GM12873 (cell line): ENCODE data around the gene ANKS3.

ENCODE experiments used
- TF ChIP-seq, protein P1 (sequence below): IDR thresholded peaks from 2 replicates; pipeline ENCODE4 v1.5.1; 2012; ENCODE audit warnings: low read depth, mild to moderate bottlenecking, moderate library complexity, low read length, control low read depth; ENCODE audit not compliant: insufficient read depth; ENCODE audit errors: missing control alignments

Gene ANKS3

DNA sequence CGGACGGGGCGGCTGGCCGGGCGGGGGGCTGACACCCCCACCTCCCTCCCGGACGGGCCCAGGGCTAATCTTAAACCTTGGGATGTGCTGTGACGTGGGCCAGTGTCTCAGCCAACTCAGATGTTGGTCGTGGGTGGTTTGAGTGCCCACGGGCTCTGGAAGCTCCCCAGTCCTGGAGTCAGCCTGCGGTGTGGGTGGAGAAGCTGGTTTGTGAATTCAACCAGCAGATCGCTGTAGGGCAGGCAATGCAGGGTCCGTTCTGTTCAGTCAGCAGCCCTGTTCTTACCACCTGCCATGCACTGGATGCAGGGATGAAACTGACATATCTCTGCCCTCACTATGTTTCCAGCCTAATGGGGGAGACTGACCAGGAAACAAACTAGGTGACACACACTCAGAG lies 40.9 kb upstream of the ANKS3 start:
- TF ChIP-seq, protein P1, sequence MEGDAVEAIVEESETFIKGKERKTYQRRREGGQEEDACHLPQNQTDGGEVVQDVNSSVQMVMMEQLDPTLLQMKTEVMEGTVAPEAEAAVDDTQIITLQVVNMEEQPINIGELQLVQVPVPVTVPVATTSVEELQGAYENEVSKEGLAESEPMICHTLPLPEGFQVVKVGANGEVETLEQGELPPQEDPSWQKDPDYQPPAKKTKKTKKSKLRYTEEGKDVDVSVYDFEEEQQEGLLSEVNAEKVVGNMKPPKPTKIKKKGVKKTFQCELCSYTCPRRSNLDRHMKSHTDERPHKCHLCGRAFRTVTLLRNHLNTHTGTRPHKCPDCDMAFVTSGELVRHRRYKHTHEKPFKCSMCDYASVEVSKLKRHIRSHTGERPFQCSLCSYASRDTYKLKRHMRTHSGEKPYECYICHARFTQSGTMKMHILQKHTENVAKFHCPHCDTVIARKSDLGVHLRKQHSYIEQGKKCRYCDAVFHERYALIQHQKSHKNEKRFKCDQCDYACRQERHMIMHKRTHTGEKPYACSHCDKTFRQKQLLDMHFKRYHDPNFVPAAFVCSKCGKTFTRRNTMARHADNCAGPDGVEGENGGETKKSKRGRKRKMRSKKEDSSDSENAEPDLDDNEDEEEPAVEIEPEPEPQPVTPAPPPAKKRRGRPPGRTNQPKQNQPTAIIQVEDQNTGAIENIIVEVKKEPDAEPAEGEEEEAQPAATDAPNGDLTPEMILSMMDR, result no peak

DNA sequence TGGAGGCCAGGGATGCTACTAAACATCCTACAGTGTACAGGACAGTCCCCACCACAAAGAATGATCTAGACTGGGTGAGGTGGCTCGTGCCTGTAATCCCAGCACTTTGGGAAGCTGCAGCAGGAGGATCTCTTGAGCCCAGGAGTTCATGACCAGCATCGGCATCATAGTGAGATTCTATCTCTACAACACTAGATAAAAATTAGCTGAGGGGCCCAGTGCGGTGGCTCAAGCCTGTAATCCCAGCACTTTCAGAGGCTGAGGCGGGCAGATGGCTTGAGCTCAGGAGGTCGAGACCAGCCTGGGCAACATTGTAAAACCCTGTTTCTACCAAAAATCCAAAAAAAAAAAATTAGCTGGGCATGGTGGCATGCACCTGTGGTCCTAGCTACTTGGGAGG lies 38.3 kb upstream of the ANKS3 start:
- TF ChIP-seq, protein P1, result no peak

DNA sequence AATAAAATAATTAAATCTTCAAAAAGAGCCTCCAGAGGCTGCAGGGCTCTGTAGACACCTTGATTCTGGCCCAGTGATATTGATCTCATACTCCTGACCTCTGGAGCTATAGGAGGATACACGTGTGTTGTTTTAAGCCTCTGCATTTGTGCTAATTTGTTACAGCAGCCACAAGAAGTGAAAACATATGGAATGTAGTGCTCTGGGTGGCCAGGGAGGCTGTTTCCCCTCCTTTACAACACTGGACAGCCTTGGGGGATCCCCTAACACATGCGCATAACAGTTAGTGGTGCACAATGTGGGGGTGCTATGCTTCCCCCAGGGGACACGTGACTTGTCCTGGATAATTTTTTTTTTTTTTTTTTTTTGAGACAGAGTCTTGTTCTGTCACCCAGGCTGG lies 37.6 kb upstream of the ANKS3 start:
- TF ChIP-seq, protein P1, result no peak

DNA sequence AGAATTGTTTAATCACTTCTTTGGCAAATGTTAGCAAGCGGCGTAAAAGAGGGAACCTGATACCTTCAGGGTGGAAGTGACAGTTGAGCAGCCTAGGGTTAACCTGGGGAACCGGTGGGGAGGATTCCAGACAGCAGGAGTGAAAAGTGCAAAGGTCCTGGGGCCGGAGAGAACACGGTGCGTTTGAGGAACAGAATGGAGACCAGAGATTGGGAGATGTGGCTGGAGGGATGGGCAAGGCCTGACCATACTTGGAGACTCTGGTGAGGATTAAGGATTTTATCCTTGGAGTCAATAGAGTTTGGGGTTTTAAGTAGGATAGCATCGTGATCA lies 35.2 kb upstream of the ANKS3 start:
- TF ChIP-seq, protein P1, result no peak

DNA sequence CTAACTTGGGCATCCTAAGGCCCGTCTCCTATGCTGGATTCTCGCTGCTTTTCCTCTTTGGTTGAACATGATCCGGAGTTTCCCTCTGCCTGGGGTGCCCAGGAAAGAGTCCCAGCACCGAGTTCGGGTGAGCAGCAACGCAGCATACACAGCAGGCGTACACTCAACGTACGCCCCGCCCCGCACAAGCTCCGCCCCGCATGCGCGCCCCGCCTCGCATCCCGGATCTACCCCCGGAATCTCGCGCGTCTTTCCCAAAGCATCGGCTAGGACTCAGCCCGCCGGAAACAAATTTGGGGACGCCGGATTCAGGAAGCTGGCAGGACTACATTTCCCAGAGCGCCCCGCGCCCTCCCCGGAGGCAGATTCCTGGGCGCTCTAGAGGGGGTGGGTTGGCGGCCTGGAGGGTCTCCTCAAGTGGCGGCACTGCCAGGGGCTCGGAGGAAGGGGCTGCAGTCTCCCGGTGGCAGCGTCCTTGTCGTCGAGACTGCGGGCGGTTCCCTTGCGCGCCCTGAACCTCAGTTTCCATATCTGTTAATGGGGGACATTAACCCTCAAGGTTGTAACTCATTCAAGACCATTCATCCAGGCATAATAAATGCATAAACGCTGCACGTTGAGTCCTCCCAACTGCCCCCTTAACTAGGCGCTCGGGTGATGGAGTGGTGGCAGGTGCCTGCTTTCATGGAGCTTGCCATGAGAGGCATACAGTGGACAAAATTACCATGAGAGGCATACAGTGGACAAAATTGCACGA lies 34.7 kb upstream of the ANKS3 start:
- TF ChIP-seq, protein P1, result no peak

DNA sequence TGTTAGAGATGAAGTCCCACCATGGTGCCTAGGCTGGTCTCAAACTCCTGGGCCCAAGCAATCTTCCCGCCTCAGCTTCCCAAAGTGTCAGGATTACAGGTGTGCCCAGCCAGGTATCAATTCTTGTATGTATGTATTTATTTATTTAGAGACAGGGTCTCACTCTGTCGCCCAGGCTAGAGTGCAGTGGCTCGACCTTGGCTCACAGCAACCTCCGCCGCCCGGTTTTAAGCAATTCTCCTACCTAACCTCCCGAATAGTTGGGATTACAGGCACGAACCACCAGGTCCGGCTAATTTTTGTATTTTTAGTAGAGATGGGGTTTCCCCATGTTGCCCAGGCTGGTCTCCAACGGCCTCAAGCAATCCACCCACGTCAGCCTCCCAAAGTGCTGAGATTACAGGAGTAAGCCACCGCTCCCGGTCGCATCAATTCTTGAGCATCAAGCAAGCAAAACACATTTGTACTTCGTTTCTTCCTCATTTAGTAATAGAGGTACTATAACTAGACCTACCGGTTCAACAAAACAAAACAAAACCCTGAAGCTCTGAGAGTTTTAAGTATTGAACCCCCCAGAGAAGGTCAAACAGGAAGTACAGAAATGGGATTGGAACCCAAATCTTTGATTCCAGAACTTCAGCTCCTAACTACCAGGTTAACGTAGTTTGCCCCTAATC lies 33.9 kb upstream of the ANKS3 start:
- TF ChIP-seq, protein P1, result no peak

DNA sequence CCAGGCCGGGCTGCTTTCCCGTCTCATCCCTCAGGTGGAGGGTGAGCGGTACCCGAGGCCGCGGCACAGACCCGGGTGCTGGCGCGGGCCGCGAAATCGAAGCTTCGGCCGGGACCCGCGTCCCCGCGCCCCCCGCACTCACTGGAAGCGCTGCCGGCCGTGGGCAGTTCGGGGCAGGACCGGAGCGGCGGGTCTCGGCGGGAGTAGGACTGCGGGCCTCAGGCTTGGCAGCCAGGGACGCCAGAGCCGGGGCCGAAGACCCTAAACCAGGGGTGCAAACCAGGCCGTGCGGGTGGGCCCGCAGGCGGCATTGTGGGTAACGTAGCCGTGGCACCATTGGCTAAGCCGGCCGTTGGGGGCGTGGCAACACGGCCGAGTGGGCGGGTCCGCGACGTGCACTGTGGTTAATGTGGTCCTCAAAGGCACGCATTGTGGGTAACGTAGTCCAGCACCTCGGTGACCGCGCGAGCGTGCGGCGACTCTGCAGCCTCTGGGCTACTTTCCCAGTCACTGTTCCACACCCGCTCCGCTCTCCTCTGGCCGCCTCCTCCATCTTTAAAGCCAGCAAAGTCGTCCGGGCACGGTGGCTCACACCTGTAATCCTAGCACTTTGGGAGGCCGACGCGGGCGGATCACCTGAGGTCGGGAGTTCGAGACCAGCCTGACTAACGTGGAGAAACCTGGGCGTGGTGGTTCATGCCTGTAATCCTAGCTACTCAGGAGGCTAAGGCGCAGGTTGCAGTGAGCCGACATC lies 33.0 kb upstream of the ANKS3 start, which contains the start of gene ZNF500:
Gene ZNF500 (minus strand): TSS at position 288 of the 754 bp plus-strand sequence. CDS start 1,184 bp downstream, outside the sequence.
- TF ChIP-seq, protein P1, result no peak
